ENCODE measurements around the gene AMOTL1.

Gene AMOTL1

DNA sequence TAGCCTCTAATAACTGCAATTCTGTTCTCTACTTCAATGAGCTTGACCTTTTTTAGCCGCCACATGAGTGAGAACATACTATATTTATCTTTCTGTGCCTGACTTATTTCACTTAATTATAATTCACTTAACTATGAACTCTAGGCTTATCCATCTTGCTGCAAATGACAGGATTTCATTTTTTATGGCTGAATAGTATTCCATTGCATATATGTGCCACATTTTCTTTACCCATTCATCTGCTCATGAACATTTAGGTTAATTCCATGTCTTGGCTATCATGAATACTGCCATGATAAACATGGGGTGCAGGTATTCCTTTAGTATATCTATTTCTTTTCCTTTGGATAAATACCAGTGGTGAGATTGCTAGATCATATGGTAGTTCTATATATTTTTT is 120.0 kb downstream of the AMOTL1 start:
- no peak overlapping the region for H3K4me3 ChIP-seq (ENCODE audit: control insufficient read depth, low read depth, low read length)
- TF ChIP-seq, protein P1, sequence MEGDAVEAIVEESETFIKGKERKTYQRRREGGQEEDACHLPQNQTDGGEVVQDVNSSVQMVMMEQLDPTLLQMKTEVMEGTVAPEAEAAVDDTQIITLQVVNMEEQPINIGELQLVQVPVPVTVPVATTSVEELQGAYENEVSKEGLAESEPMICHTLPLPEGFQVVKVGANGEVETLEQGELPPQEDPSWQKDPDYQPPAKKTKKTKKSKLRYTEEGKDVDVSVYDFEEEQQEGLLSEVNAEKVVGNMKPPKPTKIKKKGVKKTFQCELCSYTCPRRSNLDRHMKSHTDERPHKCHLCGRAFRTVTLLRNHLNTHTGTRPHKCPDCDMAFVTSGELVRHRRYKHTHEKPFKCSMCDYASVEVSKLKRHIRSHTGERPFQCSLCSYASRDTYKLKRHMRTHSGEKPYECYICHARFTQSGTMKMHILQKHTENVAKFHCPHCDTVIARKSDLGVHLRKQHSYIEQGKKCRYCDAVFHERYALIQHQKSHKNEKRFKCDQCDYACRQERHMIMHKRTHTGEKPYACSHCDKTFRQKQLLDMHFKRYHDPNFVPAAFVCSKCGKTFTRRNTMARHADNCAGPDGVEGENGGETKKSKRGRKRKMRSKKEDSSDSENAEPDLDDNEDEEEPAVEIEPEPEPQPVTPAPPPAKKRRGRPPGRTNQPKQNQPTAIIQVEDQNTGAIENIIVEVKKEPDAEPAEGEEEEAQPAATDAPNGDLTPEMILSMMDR (conservative IDR thresholded peaks at IDR 0.05; ENCODE audit: control insufficient read depth, insufficient read depth, low read depth, low read length): no peak
- no peak for DNase-seq (ENCODE audit: low read depth)

DNA sequence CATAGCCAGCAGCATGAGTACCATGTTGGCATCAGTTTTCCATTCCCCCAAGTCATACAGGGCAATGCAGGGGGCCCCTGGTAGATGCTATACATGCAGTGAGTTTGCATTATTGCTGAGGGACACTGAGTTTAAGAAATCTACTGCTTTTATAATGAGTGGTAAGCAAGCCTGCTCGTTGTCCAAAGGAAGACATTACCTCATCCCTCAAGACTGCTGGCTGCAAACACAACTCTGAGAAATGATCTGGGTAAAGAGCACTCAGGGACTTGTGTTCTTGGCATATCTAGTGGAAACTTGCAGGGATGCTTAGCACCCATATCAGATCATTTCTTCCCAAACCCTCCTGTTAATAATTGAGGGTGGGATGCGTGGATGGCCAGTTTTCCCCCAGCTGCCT is 127.3 kb downstream of the AMOTL1 start:
- TF ChIP-seq, protein P1 (conservative IDR thresholded peaks at IDR 0.05; ENCODE audit: control insufficient read depth, insufficient read depth, low read depth, low read length): no peak
- H3K4me3 ChIP-seq (ENCODE audit: control insufficient read depth, low read depth, low read length): no peak overlapping the region
- peak; percentile 79 for DNase-seq (ENCODE audit: low read depth)

DNA sequence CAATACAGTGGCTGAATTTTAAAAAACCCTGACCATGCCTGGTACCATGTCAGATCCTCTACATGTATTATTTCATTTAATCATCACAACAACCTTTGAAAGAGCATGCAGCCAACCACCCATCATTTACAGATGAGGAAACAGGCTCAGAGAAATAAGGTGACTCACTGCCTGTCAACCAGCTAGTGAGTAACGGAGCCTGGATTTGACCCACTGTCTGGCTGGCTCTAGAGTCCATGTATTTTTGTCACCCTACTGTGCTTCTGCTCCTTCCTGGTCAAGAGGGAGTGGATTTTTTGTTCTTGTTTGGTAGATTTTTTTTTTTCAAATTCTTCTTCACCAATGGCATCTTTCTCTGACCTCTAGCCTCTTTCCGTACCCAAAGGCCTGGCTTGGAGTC is 127.8 kb downstream of the AMOTL1 start:
- no peak overlapping the region for H3K4me3 ChIP-seq (ENCODE audit: control insufficient read depth, low read depth, low read length)
- DNase-seq (ENCODE audit: low read depth): peak; percentile 89
- TF ChIP-seq, protein P1 (conservative IDR thresholded peaks at IDR 0.05; ENCODE audit: control insufficient read depth, insufficient read depth, low read depth, low read length): no peak

DNA sequence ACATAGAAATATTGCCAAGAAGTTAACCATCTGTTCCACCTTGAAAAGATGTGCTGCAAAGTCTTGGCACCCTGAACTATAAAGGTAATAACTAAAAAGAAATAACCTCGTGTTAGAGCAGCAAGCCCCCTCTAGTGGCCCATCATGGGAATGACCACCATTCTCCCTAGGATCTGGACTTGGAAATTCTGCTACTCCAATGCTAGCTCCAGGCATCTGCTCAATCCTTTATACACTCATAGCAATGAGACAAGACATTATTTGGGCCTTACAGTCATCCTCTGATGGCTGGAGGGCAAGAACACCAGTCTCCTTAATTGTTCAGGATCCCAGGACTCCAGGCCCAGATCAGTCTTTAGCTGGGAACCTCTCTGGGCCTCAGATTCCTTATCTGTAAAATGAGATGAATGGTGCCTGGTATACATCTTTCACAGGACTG is 129.2 kb downstream of the AMOTL1 start:
- no peak overlapping the region for H3K4me3 ChIP-seq (ENCODE audit: control insufficient read depth, low read depth, low read length)
- peak; percentile 62 for DNase-seq (ENCODE audit: low read depth)
- TF ChIP-seq, protein P1 (conservative IDR thresholded peaks at IDR 0.05; ENCODE audit: control insufficient read depth, insufficient read depth, low read depth, low read length): peak; percentile 94

DNA sequence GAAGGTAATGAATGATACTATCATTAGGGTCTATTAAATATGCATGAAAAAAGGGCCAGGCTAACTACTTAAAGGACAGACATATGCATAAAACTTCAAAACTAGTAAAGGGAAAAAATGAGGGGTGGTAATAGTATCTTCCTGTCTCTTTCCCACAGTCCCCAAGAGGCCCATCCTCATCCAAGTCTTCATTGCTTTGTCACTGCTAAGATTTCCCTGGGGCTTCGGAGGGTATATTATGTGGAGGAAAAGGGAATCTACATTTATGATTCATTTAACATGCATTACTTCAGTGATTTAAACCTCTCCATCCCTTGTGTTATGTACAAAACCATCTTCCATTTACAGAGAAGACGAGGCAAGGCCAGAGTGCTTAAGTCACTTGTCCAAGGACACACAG is 139.1 kb downstream of the AMOTL1 start:
- no peak overlapping the region for H3K4me3 ChIP-seq (ENCODE audit: control insufficient read depth, low read depth, low read length)
- no peak for DNase-seq (ENCODE audit: low read depth)
- TF ChIP-seq, protein P1 (conservative IDR thresholded peaks at IDR 0.05; ENCODE audit: control insufficient read depth, insufficient read depth, low read depth, low read length): no peak

DNA sequence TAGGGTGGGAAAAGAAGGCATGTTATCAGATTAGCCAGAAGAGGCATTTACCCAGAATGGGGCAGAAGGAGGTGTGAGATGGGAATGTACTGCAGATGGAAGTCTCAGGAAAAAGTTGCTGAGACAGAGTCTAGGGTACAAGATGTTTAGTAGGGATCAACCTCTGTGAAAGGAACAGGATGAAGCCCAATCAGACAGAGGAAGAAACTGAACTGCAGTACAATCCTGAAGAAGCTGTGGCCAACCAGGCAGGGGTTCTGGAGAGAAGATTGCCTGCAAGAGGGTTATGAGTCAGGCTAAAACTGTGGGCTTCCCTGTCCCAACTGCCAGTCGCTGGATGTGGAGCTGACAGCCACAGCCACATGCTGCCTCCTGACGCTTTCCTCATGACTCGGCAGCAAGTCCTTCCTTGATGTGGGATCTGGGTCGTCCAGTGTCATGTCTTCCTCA is 141.2 kb downstream of the AMOTL1 start:
- TF ChIP-seq, protein P1 (conservative IDR thresholded peaks at IDR 0.05; ENCODE audit: control insufficient read depth, insufficient read depth, low read depth, low read length): no peak
- peak; percentile 68 for DNase-seq (ENCODE audit: low read depth)
- no peak overlapping the region for H3K4me3 ChIP-seq (ENCODE audit: control insufficient read depth, low read depth, low read length)

DNA sequence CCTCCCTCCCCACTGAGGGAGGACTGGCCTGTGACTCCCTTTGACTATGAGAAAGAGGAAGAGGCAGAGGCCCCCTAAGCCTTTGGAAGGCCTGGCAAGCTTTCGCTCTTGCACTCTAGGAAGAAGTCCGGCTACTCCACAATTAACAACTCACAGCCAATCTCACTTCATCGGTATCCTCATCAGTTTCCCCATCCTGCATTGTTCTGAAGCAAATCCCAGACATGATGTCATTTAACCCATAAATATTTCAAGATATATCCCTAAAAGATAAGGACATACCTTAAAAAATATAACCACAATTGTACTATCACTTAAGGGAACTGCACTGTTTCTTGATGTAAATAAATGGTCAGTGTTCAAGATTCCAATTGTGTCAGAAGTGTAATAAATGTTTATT is 142.1 kb downstream of the AMOTL1 start:
- TF ChIP-seq, protein P1 (conservative IDR thresholded peaks at IDR 0.05; ENCODE audit: control insufficient read depth, insufficient read depth, low read depth, low read length): no peak
- no peak overlapping the region for H3K4me3 ChIP-seq (ENCODE audit: control insufficient read depth, low read depth, low read length)
- DNase-seq (ENCODE audit: low read depth): no peak

Measured in fibroblast of mammary gland (primary cell).